M059J (cell line): ENCODE data around the gene TNFSF11. TPM values are rescaled to one million over a fixed set of nuclear protein-coding genes. Genes with fewer than 3 reads are reported as not detected.

Experiments
- DNase-seq: peaks from one replicate; pipeline ENCODE4 v3.0.0-alpha.2; 2012; ENCODE audit warnings: low read depth
- total RNA-seq: library from RNA; depleted of rRNA; stranded (reverse); fragments of >200 nt; shearing (Covaris generic); gene quantifications from 2 replicates; pipeline ENCODE4 v1.2.3, GENCODE V29; 2014; rRNA removed

TNFSF11 gene
- total RNA-seq, 1 experiment from 2014 or later: not detected

DNA sequence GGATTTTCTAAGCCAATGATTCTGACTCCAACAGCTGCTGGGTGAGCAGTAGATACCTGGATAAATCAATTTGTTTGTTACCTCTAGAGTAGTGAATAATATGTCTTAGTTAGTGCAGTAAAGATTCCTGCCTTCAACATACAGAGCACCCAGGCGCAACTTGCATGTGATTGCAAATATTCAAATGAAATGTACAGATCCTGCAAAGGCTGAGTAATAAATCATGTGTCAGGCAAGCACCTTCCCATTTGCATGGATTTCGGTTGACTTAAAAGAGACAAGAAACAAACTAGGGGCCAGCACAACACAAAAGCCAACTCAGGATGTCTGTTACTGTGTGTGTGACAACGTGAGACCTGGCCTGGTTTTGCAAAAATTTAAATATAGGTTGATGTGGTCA lies 79.7 kb downstream of the TNFSF11 start:
- no peak for DNase-seq

DNA sequence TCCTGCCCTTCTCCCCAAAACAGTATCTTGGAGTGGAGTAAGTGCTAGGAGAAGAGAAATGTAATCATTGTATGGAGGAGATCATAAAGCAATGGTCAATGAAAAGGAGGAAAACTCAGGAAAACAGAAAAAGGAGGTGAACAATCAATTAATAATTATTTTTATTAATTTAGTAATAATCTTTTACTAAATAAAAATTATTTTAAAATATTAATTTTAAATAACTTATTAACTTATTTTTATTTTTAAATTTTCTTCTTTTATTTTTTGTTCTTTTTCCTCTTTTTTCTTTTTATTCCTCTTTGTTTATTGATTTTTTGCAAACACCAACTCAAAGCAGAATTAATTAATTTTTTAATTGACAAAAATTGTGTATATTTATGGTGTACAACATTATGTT lies 80.3 kb downstream of the TNFSF11 start:
- no peak for DNase-seq

DNA sequence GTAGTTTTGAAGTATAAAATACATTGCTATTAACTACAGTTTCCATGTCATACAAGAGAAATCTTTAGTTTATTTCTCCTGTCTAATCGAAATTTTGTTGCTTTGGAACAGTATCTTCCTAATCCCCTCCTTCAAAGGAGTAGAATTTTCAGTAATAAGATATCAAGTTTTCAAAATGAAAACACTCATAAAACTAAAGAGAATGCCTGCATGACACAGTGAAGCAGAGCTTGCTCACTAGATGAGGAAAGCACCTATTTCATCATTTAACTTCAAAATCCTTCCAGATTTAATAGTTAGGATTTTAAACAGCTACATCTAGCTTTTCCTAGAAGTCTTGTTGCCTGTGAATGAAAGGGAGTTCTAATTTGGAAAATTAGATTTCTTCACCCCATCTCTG lies 80.8 kb downstream of the TNFSF11 start:
- no peak for DNase-seq

DNA sequence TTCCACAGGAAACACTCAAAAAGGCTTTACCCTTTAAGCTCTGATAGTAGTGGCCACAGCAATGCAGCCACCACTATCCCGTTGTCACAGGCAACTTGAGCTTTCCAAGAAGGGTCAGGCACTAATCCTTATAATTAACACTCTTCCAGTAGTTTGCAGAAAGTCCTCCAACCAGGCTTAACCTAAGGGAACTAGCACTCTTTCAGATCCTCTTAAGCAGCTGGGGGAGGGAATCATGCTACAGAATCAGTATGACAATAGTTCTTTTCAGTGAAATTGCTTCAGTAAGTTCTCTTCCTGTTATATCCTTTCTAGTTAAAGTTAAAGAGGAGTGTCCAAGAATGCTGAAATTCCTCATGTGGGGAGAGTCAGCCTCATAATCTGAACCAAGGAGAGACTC lies 82.2 kb downstream of the TNFSF11 start:
- DNase-seq: no peak

DNA sequence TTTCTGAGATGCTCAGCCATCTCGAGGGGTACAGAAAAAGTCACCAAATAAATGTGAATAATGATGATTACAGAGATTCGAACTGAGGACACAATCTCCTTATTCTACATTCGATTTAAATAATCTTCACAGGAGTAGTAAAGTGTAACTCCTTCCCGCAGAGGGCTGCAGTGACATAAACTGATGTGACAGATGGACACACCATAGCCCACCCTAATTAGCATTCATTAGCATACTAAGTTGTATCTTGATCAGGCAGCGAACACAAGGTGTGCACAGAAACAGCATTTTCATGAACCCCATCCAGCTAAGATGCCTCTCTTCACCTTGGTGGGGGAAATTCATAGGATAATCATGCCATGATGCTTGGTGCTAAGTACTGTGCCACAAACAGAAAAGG lies 83.0 kb downstream of the TNFSF11 start:
- no peak for DNase-seq

Other genes with a start within 250 kb of the TNFSF11 start
- gene FAM216B, start 207.4 kb downstream of the TNFSF11 start, total RNA-seq: not detected in 2 replicates